ENCODE measurements around the gene MVK. TPM values are rescaled to one million over a fixed set of nuclear protein-coding genes. Genes with fewer than 3 reads are reported as not detected.

The MVK gene
- total and polyA plus RNA-seq, 3 donors from 2014 or later, result 49.8 to 63.6 (median 63.1) TPM

DNA sequence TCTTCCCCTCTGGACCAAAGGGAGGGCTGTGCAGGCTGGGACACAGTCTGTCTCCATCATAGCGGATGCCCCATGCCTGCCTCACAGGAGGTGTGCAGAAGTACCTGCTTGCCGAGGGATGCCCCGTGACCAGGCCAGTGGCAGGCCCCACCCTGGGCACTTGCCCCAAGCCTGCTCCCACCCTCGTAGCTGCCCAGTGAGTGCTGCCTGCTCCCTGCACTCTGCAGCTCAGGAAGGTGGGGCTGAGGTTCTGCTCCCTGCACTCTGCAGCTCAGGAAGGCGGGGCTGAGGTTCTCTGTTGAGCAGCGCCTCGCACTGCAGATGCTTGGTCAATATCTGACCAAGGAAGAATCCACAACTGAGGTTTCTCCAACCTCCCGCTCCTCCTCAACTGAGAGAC is 7.2 kb upstream of the MVK start:
- 80 to 92% methylated on average over 5 to 8 of the region's 8 CpGs for WGBS, 2 donors

DNA sequence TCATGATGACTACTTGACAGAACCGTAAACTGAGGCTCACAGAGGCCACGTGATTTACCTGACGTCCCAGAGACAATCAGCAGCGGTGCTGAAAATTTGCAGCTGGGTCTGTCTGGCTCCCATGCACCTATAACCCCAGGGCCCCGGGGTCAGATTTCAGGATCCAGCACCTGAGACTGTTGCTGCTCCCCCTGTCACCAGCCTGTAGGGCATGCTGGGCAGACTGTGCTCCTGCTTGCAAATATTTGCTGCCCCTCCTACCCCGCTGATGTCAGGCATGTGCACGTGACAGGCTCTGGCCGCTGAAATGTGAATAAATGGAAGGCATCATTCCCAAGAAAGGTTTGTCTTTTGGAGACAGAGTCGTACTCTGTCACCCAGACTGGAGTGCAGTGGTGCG is 6.3 kb upstream of the MVK start:
- TF ChIP-seq, protein P1, sequence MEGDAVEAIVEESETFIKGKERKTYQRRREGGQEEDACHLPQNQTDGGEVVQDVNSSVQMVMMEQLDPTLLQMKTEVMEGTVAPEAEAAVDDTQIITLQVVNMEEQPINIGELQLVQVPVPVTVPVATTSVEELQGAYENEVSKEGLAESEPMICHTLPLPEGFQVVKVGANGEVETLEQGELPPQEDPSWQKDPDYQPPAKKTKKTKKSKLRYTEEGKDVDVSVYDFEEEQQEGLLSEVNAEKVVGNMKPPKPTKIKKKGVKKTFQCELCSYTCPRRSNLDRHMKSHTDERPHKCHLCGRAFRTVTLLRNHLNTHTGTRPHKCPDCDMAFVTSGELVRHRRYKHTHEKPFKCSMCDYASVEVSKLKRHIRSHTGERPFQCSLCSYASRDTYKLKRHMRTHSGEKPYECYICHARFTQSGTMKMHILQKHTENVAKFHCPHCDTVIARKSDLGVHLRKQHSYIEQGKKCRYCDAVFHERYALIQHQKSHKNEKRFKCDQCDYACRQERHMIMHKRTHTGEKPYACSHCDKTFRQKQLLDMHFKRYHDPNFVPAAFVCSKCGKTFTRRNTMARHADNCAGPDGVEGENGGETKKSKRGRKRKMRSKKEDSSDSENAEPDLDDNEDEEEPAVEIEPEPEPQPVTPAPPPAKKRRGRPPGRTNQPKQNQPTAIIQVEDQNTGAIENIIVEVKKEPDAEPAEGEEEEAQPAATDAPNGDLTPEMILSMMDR (IDR thresholded peaks at IDR 0.05), result no peak
- no peak for TF ChIP-seq POLR2A (IDR thresholded peaks at IDR 0.05)
- H3K9me3 ChIP-seq, result no peaks in the 10 kb centered on the region
- WGBS, 2 donors, result 90 to 92% methylated on average over 10 of the region's 10 CpGs
- intact Hi-C loops (cut with DNase I; ENCODE audit: low total_unique reads), result no loop called here
- no peak overlapping the region for H3K4me3 ChIP-seq
- no peaks in the 10 kb centered on the region for H3K36me3 ChIP-seq (ENCODE audit: low read depth, missing control alignments)
- peaks cover 14% of the 10 kb centered on the region for H3K4me1 ChIP-seq
- no peak for DNase-seq
- H3K27me3 ChIP-seq, result no peaks in the 10 kb centered on the region
- no peak overlapping the region for H3K27ac ChIP-seq

More for the DNA sequence above, 7.2 kb upstream of the MVK start:
- no peaks in the 10 kb centered on the region for H3K27me3 ChIP-seq
- DNase-seq, result no peak
- no peaks in the 10 kb centered on the region for H3K36me3 ChIP-seq (ENCODE audit: low read depth, missing control alignments)
- H3K4me1 ChIP-seq, result peaks cover 10% of the 10 kb centered on the region
- intact Hi-C loops (cut with DNase I; ENCODE audit: low total_unique reads), result no loop called here
- no peak overlapping the region for H3K27ac ChIP-seq
- TF ChIP-seq, protein P1 (IDR thresholded peaks at IDR 0.05), result no peak
- TF ChIP-seq POLR2A (IDR thresholded peaks at IDR 0.05), result no peak
- no peak overlapping the region for H3K4me3 ChIP-seq
- H3K9me3 ChIP-seq, result no peaks in the 10 kb centered on the region

DNA sequence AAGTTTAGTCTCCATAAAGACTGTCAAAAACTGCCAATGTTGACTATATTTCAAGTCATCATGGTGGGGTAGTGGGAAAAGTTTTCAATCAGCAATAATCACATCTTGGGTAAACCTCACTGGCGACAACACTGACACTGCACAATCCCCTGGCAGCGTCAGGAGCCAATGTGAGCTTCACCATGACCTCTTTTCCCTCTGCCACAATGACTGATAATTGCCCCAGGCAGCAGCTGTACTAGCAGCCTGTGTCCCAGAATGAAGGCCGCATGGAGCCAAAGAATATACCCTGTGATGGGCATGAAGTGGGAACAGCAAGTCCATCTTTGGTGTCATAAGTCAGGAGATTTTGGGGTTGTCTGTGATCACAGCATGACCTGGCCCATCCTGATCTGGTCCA is 5.6 kb upstream of the MVK start:
- WGBS, 2 donors, result 69 to 71% methylated on average over 3 of the region's 3 CpGs
- H3K4me1 ChIP-seq, result peaks cover 19% of the 10 kb centered on the region
- H3K27me3 ChIP-seq, result no peaks in the 10 kb centered on the region
- H3K36me3 ChIP-seq (ENCODE audit: low read depth, missing control alignments), result no peaks in the 10 kb centered on the region
- intact Hi-C loops (cut with DNase I; ENCODE audit: low total_unique reads), result no loop called here
- no peaks in the 10 kb centered on the region for H3K9me3 ChIP-seq
- H3K27ac ChIP-seq, result no peak overlapping the region
- H3K4me3 ChIP-seq, result no peak overlapping the region
- DNase-seq, result no peak
- TF ChIP-seq, protein P1 (IDR thresholded peaks at IDR 0.05), result no peak
- no peak for TF ChIP-seq POLR2A (IDR thresholded peaks at IDR 0.05)

DNA sequence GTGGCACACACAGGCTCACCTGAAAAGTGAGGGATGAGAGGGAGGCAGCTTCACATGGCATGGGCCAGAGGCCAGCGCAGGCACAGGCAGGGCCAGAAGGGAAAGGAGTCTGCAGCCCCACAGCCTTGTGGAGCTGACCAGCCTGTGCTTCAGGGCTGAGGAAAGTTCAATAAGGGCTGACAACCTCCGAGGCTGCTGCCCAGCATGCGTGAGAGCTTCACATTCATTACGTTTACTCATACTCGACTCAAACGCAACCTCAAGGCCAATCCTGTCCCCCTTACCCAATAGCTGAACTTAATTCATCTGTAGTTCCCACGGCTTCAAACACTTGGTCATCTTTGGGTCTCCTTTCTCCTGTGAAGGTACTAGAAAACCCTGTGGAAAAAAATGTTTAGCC is 5.1 kb upstream of the MVK start:
- Histone ChIP-seq H3K36me3 (ENCODE audit: low read depth, missing control alignments) (no peaks in the 10 kb centered on the region), H3K27ac (no peak overlapping the region), H3K27me3 (no peaks in the 10 kb centered on the region), H3K4me3 (no peak overlapping the region), H3K4me1 (peaks cover 15% of the 10 kb centered on the region), H3K9me3 (no peaks in the 10 kb centered on the region)
- no peak for DNase-seq
- intact Hi-C loops (cut with DNase I; ENCODE audit: low total_unique reads), result no loop called here
- TF ChIP-seq, protein P1 (IDR thresholded peaks at IDR 0.05), result no peak
- no peak for TF ChIP-seq POLR2A (IDR thresholded peaks at IDR 0.05)
- WGBS, 2 donors, result 78 to 80% methylated on average over 7 of the region's 7 CpGs

DNA sequence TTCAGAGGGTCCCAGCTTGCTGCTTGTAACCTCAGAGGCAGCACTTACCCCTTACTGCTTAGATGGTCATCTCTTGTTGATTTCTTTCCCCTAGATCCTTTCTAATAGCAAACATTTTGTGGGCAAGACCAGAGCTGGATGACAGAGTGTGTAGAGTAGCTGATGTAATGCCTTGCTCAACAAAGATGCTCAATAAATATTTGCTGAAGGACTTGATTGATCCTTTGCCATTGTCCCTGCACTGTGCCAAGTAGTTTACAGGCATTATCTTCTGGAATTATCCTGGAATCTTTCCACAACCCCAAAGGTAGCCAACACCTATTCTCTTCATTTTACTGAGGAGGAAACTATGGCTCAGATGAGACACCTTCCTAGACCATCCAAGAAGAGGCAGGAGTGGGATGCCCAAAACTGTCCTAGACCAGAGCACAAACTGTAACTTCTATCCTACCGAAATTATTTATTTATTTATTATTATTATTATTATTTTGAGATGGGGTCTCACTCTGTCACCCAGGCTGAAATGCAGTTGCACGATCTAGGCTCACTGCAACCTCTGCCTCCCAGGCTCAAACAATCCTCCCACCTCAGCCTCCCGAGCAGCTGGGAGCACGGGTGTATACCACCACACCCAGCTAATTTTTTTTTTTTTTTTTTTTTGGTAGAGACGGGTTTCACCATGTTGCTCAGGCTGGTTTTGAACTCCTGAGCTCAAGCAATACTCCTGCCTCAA is 1.7 kb upstream of the MVK start:
- Histone ChIP-seq H3K36me3 (ENCODE audit: low read depth, missing control alignments) (no peaks in the 10 kb centered on the region), H3K27me3 (no peaks in the 10 kb centered on the region), H3K4me1 (peaks cover 14% of the 10 kb centered on the region), H3K4me3 (no peak overlapping the region), H3K27ac (no peak overlapping the region), H3K9me3 (no peaks in the 10 kb centered on the region)
- TF ChIP-seq, protein P1 (IDR thresholded peaks at IDR 0.05), result no peak
- TF ChIP-seq POLR2A (IDR thresholded peaks at IDR 0.05), result no peak
- 54 to 69% methylated on average over 5 of the region's 5 CpGs for WGBS, 2 donors
- DNase-seq, result no peak
- intact Hi-C loops (cut with DNase I; ENCODE audit: low total_unique reads), result no loop called here
